ENCODE data around the gene MICAL1. TPM values are rescaled to one million over a fixed set of nuclear protein-coding genes. Genes with fewer than 3 reads are reported as not detected.

Gene MICAL1, protein sequence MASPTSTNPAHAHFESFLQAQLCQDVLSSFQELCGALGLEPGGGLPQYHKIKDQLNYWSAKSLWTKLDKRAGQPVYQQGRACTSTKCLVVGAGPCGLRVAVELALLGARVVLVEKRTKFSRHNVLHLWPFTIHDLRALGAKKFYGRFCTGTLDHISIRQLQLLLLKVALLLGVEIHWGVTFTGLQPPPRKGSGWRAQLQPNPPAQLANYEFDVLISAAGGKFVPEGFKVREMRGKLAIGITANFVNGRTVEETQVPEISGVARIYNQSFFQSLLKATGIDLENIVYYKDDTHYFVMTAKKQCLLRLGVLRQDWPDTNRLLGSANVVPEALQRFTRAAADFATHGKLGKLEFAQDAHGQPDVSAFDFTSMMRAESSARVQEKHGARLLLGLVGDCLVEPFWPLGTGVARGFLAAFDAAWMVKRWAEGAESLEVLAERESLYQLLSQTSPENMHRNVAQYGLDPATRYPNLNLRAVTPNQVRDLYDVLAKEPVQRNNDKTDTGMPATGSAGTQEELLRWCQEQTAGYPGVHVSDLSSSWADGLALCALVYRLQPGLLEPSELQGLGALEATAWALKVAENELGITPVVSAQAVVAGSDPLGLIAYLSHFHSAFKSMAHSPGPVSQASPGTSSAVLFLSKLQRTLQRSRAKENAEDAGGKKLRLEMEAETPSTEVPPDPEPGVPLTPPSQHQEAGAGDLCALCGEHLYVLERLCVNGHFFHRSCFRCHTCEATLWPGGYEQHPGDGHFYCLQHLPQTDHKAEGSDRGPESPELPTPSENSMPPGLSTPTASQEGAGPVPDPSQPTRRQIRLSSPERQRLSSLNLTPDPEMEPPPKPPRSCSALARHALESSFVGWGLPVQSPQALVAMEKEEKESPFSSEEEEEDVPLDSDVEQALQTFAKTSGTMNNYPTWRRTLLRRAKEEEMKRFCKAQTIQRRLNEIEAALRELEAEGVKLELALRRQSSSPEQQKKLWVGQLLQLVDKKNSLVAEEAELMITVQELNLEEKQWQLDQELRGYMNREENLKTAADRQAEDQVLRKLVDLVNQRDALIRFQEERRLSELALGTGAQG
- 40.8 and 52.2 TPM in 2 replicates for total RNA-seq

GRCh38 chr6:109455437-109456110 is at the start of gene MICAL1:
Gene MICAL1 (minus strand): TSS chr6:109455772. CDS start chr6:109454196, 1,576 bp downstream.

GRCh38 chr6:109482905-109483734 is 27.5 kb upstream of the MICAL1 start, which contains the start of gene ZBTB24:
Gene ZBTB24 (minus strand): TSS chr6:109483219. CDS start chr6:109482026, 1,193 bp downstream.

DNA sequence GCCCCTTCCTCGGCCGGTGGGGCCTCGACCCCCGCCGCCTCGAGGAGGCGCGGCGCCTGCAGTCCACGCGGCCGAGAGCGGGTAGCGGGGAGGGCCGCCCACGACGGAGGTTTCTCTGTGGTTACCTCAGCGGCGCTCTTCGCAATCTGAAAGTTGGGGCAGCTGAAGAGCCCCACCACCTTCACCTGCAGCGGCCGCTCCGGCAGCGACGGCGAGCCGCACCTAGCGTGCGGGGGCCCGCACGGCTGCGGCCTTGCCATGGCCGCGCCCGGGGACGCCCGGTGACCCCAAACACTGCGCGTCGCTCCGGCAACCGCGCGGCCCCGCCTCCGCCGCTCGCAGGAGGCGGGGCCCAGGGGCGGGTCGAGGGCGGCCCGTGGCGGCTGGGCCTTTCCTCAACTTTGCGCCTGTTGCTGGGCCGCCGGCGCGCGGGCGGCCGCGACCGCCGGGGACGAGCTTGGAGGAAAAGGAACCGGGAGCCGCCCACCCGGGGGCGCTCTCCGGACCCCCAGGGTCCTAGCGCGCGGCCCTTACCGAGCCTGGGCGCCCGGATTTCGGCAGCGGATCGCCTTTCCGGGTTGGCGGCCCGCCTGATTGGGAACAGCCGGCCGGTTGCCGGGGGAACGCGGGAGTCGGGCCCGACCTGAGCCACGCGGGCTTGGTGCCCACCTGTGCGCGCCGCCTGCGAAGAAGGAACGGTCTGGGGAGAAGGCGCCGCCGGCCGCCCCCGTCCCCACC is 15.1 kb downstream of the MICAL1 start, which contains the start of the genes PPIL6 and SMPD2:
Gene PPIL6 (minus strand): TSS at position 298 of the 738 bp plus-strand sequence. CDS start 38 bp downstream, at position 260.
Gene SMPD2 (plus strand): TSS at position 394 of the 738 bp plus-strand sequence. CDS start 398 bp downstream, outside the sequence.

Other genes with a start within 250 kb of the MICAL1 start
- 200 and 208 TPM in 2 replicates for gene CD164, start 73.3 kb downstream of the MICAL1 start, total RNA-seq
- gene PPIL6, start 15.1 kb downstream of the MICAL1 start, total RNA-seq: 3.9 and 8.1 TPM in 2 replicates
- 8.0 and 9.7 TPM in 2 replicates for gene SMPD2, start 15.0 kb downstream of the MICAL1 start, total RNA-seq
- 5.7 and 7.5 TPM in 2 replicates for gene ZBTB24, start 27.4 kb upstream of the MICAL1 start, total RNA-seq
- gene AK9, start 235.4 kb upstream of the MICAL1 start, total RNA-seq: 1.7 and 2.8 TPM in 2 replicates
- gene FIG4, start 235.5 kb upstream of the MICAL1 start, total RNA-seq: 6.4 and 15.5 TPM in 2 replicates